HUES6 (cell line): ENCODE measurements around the gene RCAN1.

Source experiments
- H3K27ac ChIP-seq: 2 replicates; pipeline ENCODE4 v1.7.0; 2013; ENCODE audit warnings: low read depth, mild to moderate bottlenecking, low read length, inconsistent platforms
- H3K27me3 ChIP-seq: 2 replicates; pipeline ENCODE4 v1.6.1; 2013; ENCODE audit warnings: low read length; ENCODE audit not compliant: control insufficient read depth, insufficient read depth
- H3K36me3 ChIP-seq: 2 replicates; pipeline ENCODE4 v1.6.1; 2013; ENCODE audit warnings: low read length; ENCODE audit not compliant: control insufficient read depth, insufficient read depth
- H3K4me1 ChIP-seq: 2 replicates; pipeline ENCODE4 v1.6.1; 2013; ENCODE audit warnings: low read length; ENCODE audit not compliant: control insufficient read depth, insufficient read depth
- H3K4me3 ChIP-seq: 2 replicates; pipeline ENCODE4 v1.5.1; 2013; ENCODE audit warnings: low read depth, low read length
- H3K9ac ChIP-seq: one replicate; pipeline ENCODE4 v1.6.1; 2013; ENCODE audit warnings: mild to moderate bottlenecking, low read length
- H3K9me3 ChIP-seq: 2 replicates; pipeline ENCODE4 v1.6.1; 2013; ENCODE audit warnings: low read depth, low read length; ENCODE audit not compliant: control insufficient read depth, insufficient read depth

RCAN1 gene

DNA sequence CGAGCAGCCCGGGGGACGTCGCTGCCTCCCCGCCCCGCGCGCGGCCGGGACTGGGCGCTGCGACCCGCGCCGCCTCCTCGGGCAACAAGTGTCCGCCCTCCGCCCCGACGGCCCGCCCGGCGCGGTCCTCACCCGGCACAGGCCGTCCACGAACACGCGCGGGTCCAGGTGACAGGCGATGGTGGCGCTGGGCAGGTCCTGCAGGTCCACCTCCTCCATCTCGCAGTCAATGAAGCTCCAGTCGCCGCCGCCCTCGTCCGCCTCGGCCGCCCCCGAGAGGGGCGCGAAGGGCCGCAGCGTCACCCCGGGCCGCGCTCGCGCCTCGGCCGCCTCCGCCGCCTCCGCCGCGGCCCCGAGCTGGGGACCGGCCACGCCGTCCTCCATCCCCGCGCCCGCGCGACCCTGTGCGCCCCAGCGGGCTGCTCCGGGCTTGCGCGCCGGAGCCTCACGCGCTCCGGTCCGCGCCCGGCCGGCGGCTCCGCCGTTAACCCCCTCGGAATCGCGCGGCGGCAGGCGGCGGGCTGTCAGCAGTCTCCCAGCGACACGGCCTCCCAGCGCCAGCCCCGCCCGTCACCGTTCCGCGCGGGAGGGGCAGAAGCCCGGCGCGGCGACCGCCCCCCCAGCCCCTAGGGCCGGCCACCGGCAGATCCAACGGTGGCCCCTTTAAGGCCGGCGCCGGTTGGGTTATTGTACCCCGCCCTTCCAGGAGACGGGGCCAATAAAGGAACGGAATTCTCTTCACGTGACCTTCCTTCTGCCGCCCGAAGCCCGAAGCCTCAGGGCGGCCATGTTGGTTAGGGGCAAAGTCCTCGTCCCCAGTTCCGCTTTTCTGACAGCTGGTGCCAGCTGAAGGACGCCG is at the start of gene RCAN1:
RCAN1 (minus strand) TSS at position 486 of the 859 bp plus-strand sequence; CDS start at position 384, 102 bp downstream.
- H3K36me3 ChIP-seq, result no peaks in the 10 kb centered on the region
- H3K9ac ChIP-seq, result peak within 1 kb of the TSS; percentile 48
- peak within 1 kb of the TSS; percentile 77 for H3K4me3 ChIP-seq
- peaks cover 32% of the 10 kb centered on the region for H3K27me3 ChIP-seq
- no peaks in the 10 kb centered on the region for H3K9me3 ChIP-seq
- no peaks in the 10 kb centered on the region for H3K4me1 ChIP-seq
- no peak within 1 kb of the TSS for H3K27ac ChIP-seq

DNA sequence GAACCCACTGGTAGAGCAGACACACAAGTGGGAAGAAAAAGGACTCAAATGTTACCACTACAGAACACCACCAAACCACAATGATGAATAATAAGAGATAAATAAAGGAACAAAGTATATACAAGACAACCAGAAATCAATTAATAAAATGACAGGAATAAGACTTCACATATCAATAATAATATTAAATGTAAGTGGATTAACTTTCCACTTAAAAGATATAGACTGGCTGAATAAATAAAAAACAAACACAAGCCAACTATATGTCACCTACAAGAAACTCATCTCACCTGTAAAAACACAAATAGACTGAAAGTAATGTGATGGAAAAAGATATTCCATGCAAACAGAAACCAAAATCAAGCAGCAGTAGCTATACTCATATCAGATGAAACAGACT is 46.9 kb upstream of the RCAN1 start:
- Histone ChIP-seq H3K4me3 (no peak overlapping the region), H3K36me3 (no peaks in the 10 kb centered on the region), H3K27me3 (peaks cover 43% of the 10 kb centered on the region), H3K9me3 (no peaks in the 10 kb centered on the region), H3K4me1 (no peaks in the 10 kb centered on the region), H3K9ac (no peak overlapping the region), H3K27ac (no peak overlapping the region)

DNA sequence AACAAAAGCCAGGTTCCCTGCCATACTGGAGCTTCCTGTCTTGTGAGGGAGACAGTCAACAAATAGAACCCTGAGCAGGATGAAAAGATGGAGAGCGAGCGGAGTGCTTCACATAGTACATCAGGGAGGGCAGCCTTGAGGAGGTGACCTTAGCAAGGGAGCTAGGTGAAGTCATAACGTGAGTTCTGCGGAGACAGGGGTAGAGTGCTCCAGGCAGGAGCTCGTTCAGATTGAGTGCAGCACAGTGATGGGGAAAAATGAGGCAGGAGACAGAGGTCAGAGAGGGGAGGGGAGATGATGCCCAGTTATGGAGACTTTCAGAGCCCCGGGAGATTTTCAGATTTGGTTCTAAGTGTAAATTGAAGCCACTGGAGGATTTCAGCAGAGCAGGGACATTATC is 38.6 kb upstream of the RCAN1 start:
- H3K9me3 ChIP-seq, result no peaks in the 10 kb centered on the region
- H3K27me3 ChIP-seq, result peaks cover 23% of the 10 kb centered on the region; the same call in 1 of the 2 replicates
- no peaks in the 10 kb centered on the region for H3K36me3 ChIP-seq
- H3K27ac ChIP-seq, result no peak overlapping the region
- no peak overlapping the region for H3K4me3 ChIP-seq
- H3K9ac ChIP-seq, result no peak overlapping the region
- H3K4me1 ChIP-seq, result no peaks in the 10 kb centered on the region

DNA sequence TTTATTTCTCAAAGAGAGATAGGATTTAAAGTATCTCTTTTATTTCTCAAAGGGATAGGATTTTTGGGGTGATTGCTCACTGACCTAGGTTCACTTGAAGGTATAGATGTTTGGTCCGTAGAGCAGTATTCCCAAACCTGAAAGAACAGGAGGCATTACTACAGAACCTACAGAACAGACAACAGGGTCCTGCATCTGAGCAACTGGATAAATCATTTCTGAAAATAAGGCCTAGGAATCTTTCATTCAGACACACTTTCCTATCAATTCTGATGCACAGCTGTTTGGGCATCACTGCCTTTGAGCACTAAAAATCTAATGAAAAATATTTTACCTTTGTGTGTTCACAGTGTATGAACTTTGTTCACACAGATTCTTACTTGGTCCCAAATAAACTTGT is 36.7 kb upstream of the RCAN1 start:
- no peak overlapping the region for H3K4me3 ChIP-seq
- H3K36me3 ChIP-seq, result no peaks in the 10 kb centered on the region
- peaks cover 16% of the 10 kb centered on the region; the same call in 1 of the 2 replicates for H3K27me3 ChIP-seq
- no peaks in the 10 kb centered on the region for H3K9me3 ChIP-seq
- no peaks in the 10 kb centered on the region for H3K4me1 ChIP-seq
- no peak overlapping the region for H3K27ac ChIP-seq
- no peak overlapping the region for H3K9ac ChIP-seq

DNA sequence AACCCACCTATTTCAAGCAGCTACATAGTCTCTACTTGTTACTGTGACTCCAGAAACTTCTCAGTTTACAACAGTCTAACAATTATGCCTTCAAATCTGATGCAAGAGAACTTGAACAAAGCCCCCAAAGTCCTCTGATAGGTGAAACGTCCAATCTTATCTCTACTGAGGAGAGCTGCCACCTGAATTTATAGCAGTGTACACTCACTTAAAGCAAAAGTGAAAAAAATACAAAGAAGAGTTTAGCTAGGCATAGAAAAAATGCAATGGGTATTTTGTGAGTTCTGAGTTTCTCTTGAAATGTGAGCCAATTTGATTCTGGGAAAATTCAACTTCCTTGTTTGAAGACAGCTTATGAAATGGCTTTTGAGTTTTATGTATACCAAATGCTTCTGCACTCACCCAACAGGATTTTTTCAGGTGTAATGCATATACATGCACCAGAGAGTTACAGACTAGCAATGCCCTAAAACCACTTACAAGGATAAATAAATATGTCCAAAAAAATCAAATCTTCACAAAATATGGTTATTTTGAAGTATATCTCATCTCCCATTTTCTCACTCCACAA is 36.0 kb upstream of the RCAN1 start:
- H3K27me3 ChIP-seq, result peaks cover 13% of the 10 kb centered on the region; the same call in 1 of the 2 replicates
- no peak overlapping the region for H3K9ac ChIP-seq

DNA sequence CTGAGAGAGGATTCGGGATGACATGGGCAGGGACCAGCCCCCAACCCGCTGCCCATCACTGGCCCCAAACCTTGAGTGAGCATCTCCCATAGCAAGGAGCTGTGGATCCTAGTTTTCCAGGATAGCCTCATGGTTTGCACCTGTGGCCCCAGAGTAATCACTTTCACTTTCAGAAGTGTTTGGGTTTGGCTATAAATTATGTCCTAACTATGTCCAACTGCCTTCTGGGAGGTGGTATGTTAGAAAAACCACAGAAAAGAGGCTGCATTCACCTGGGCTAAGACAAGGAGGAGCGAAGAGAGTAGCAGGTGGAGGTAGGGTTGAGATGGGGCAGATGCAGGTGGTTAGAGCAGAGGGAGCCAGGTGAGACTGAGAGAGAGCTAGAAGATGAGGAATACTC is 34.5 kb upstream of the RCAN1 start:
- no peak overlapping the region for H3K9ac ChIP-seq
- no peak overlapping the region for H3K27ac ChIP-seq
- H3K4me1 ChIP-seq, result no peaks in the 10 kb centered on the region
- H3K4me3 ChIP-seq, result no peak overlapping the region
- peaks cover 13% of the 10 kb centered on the region; the same call in 1 of the 2 replicates for H3K27me3 ChIP-seq
- no peaks in the 10 kb centered on the region for H3K36me3 ChIP-seq
- H3K9me3 ChIP-seq, result no peaks in the 10 kb centered on the region

More for the DNA sequence above, 36.0 kb upstream of the RCAN1 start:
- Histone ChIP-seq H3K36me3 (no peaks in the 10 kb centered on the region), H3K9me3 (no peaks in the 10 kb centered on the region), H3K4me1 (no peaks in the 10 kb centered on the region), H3K27ac (no peak overlapping the region), H3K4me3 (no peak overlapping the region)

DNA sequence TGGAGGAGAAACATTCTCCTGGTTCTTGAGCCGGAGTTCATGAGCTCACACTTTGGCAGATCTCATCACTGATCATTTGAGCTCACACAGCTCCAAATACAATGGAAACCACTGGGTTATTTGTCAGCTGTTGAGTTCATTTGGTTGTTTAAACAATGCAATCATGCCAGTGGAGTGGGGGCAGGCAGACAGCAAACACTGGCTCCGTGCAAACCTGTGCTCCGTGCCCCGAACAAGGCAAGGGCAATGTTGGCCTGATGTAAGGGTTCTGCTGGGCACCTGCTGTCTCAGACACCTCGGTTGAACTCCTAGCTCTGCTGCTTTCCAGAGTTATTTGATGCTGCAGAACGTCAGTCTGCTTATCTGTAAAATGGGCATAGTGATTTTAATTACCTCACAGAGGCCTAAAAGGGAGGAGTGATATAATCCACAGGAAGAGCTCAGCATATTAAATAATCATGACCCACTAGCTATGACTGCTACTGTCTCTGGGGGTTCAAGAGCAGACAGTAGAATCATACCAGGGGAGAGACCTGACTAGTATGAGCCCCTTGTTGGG is 33.9 kb upstream of the RCAN1 start:
- H3K36me3 ChIP-seq, result no peaks in the 10 kb centered on the region
- no peaks in the 10 kb centered on the region for H3K4me1 ChIP-seq
- H3K27ac ChIP-seq, result no peak overlapping the region
- H3K9ac ChIP-seq, result no peak overlapping the region
- H3K4me3 ChIP-seq, result no peak overlapping the region
- peaks cover 13% of the 10 kb centered on the region; the same call in 1 of the 2 replicates for H3K27me3 ChIP-seq
- no peaks in the 10 kb centered on the region for H3K9me3 ChIP-seq

DNA sequence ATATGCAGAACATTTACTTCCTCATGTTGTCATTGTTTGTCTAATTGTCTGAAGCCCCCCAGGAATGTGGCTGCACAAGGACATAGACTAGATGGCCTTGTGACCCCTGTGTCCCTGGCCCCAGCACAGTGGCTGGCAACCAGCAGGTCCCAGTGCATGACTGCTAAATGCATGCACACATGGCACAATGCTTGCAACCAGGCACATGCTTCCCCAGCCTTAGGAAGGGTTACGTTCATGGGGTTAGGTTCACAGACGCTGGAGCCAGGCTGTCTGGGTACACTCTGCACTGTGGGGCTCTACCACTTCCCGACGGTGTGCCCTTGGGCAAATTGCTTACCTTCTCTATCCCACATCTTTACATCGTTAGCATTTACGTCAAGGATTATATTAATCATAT is 32.6 kb upstream of the RCAN1 start:
- H3K9me3 ChIP-seq, result no peaks in the 10 kb centered on the region
- H3K4me3 ChIP-seq, result no peak overlapping the region
- peaks cover 13% of the 10 kb centered on the region; the same call in 1 of the 2 replicates for H3K27me3 ChIP-seq
- H3K4me1 ChIP-seq, result no peaks in the 10 kb centered on the region
- no peaks in the 10 kb centered on the region for H3K36me3 ChIP-seq
- H3K9ac ChIP-seq, result no peak overlapping the region
- no peak overlapping the region for H3K27ac ChIP-seq

DNA sequence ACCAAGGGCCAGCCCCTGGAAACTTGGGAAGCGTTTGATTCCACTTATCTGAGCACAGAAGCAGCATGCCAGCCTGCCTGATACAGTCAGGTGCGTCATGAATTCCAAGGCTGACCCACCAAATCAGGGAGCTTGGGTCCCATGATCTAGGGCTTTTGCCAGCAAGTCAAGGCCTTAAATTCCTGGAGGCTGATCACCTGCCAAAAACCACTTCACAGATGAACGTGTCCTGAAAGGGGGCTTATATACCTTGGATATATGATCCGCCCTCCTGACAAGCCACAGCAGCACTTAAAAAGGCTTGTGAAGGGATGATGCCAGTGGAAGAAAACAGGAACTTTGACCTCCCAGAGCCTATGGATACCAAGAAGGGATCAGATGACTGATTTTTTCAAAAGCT is 29.9 kb upstream of the RCAN1 start:
- Histone ChIP-seq H3K9ac (no peak overlapping the region), H3K36me3 (no peaks in the 10 kb centered on the region), H3K27ac (no peak overlapping the region), H3K4me1 (no peaks in the 10 kb centered on the region), H3K9me3 (no peaks in the 10 kb centered on the region), H3K4me3 (no peak overlapping the region), H3K27me3 (peaks cover 12% of the 10 kb centered on the region; the same call in 1 of the 2 replicates)

DNA sequence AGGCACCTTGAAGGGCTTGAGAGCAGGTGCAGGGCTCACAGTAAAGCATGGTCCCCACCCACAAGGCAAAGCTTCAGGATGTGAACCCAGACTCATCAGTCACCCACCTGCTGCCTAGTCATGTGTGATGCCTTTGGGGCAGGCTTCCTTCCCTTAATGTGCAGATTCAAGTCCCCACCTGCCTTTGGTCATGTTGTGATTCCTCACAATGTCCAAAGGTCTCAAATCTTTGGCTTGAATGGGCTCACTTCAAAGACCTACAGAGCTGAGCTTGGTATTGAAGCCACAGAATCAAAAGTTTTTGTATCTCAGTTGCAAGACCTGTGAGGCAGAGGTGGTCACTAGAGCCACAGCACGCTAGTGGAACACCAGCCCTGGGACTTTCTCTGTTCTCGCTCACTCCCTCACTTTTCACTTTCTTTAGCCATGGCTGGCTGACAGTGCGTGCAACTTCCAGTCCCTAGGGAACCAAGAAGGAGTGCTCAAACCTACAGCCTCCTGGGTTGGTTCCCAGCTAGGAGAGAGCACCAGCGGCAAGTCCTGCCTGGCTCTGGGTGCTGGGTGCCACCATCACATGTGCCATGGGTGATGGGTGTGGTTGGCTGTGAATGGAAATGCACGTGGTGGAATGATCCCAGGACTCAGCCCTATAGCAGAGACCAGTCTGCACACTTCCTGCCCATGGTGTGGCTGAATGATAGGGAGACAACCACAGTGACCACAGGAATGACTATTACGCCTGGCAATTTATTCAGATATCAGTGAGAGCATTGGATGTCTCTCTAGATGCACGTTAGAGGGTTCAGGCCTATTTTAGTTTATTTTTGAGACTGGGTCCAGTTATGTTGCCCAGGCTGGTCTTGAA is 27.5 kb upstream of the RCAN1 start:
- Histone ChIP-seq H3K9ac (no peak overlapping the region), H3K27ac (no peak overlapping the region), H3K4me3 (no peak overlapping the region), H3K27me3 (0 out of 2 replicates have a peak, but pooled peaks cover under 1% of the 10 kb centered on the region), H3K9me3 (no peaks in the 10 kb centered on the region), H3K4me1 (no peaks in the 10 kb centered on the region), H3K36me3 (no peaks in the 10 kb centered on the region)
